Measurements from ENCODE around the gene GRM5. TPM values are rescaled to one million over a fixed set of nuclear protein-coding genes. Genes with fewer than 3 reads are reported as not detected.
"Not testable (repeated sequence)": the region's sequence is repeated elsewhere in the genome, so short reads cannot be mapped to it uniquely, and the experiment has no call there.

Gene GRM5
- under 1 TPM in 1 of 4 donors, not detected in 3; 0.09 TPM for total RNA-seq

DNA sequence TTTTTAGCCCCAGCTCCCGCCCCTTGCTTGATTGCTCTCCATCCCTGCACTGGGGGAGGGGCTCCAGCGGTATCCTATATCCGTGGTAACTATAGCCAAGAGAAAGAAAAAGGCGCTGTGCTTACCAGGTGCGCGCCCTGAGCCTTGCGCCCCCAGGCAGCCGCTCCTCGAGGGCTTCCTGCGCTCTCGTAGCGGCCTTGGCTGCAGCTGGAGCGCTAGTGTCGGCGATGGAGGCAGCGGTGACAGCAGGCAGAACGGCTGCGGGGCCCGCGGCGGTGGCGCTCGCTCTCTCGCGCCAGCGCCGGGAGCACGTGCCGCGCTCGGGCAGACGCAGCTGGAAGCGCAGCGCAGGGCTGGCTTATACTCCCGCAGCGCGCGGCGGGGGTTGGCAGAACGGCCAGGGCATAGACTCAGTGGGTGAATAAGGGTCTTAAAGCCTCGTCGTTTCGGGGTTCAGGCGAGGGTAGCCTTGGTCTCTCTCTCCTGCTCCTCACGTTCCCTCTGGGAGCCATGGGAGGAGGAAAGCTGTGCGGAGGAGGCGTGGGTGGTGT lies at the start of gene GRM5:
TSS of gene GRM5 (minus strand) at position 332 of the 551 bp plus-strand sequence. CDS start 18,110 bp downstream, outside the sequence.
- DNase-seq = not testable (repeated sequence)

DNA sequence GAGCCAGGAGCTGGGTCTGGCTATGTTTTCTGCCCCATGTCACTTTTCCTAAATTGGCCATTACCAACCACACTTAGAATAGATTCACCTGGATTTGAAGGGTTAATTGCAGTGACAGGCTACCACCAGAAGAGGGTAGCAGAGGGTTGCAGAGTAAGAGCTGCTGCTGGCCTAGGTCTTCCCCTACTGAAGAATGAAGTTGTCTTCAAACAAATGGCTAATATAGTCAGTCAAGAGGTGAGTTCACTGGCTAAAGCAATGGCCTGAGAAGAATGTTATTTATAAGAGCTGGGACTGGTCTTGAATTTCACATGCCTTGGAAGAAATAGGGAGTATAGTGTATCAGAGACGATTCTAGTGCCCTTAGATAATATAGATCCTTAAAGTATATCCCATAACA lies 32.2 kb upstream of the GRM5 start:
- H3K4me1 ChIP-seq; H3K9me3 ChIP-seq; H3K4me3 ChIP-seq; H3K27ac ChIP-seq; intact Hi-C loops (cut with DNase I); DNase-seq; H3K27me3 ChIP-seq; H3K36me3 ChIP-seq: not testable (repeated sequence)
- WGBS, 2 donors = 85 to 95% methylated on average over 1 of the region's 1 CpG
- TF ChIP-seq, protein P1, sequence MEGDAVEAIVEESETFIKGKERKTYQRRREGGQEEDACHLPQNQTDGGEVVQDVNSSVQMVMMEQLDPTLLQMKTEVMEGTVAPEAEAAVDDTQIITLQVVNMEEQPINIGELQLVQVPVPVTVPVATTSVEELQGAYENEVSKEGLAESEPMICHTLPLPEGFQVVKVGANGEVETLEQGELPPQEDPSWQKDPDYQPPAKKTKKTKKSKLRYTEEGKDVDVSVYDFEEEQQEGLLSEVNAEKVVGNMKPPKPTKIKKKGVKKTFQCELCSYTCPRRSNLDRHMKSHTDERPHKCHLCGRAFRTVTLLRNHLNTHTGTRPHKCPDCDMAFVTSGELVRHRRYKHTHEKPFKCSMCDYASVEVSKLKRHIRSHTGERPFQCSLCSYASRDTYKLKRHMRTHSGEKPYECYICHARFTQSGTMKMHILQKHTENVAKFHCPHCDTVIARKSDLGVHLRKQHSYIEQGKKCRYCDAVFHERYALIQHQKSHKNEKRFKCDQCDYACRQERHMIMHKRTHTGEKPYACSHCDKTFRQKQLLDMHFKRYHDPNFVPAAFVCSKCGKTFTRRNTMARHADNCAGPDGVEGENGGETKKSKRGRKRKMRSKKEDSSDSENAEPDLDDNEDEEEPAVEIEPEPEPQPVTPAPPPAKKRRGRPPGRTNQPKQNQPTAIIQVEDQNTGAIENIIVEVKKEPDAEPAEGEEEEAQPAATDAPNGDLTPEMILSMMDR (IDR thresholded peaks at IDR 0.05) = peak in 5 of 6 experiments; percentile 29 to 56 (median 46)

More for the DNA sequence above, at the start of gene GRM5:
- H3K36me3 ChIP-seq; H3K27ac ChIP-seq; H3K4me1 ChIP-seq; H3K4me3 ChIP-seq; intact Hi-C loops (cut with DNase I); H3K9me3 ChIP-seq: not testable (repeated sequence)
- WGBS, 2 donors = 0 to 6% methylated on average over 1 to 12 of the region's 47 CpGs
- H3K27me3 ChIP-seq = peaks cover 0 to 48% (median 0%) of the 10 kb centered on the region in 4 donors

DNA sequence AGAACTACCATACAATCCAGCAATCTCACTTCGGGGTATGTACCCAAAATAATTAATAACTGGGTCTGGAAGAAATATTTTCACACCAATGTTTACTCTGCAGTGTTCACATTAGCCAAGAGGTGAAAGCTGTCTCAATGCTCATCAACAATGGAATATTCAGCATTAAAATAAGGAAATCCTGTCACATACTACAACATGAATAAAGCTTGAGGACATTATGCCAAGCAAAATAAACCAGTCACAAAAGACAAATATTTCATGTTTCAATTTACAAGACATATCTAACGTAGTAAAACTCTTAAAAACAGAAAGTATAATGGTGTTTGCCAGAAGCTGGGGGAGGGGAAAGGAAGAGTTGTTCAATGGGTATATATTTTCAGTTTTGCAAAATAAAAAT lies 28.0 kb upstream of the GRM5 start:
- H3K4me3 ChIP-seq; DNase-seq; H3K4me1 ChIP-seq; H3K27ac ChIP-seq; intact Hi-C loops (cut with DNase I); H3K27me3 ChIP-seq; H3K36me3 ChIP-seq; H3K9me3 ChIP-seq: not testable (repeated sequence)
- WGBS, 2 donors = 31 to 33% methylated on average over 2 of the region's 2 CpGs

DNA sequence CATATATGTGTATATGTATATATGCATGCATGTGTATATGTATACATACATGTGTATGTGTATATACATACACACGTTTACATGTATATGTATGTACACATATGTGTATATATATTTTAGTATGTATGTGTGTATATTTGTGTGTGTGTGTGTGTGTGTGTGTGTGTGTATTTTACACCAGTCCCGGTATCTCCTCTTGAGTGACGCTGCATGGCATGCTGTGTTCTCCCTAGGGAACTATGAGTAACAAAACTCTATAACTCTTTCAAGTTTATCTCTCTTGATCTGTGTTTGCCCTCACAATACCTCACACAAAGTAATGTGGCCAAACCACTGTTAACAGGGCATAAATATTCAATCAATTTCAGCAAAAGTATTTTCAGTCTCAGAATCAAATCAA lies 19.2 kb upstream of the GRM5 start:
- WGBS, 2 donors = 62 to 65% methylated on average over 3 of the region's 3 CpGs
- H3K27ac ChIP-seq; DNase-seq; H3K4me3 ChIP-seq; H3K9me3 ChIP-seq; H3K27me3 ChIP-seq; intact Hi-C loops (cut with DNase I); H3K36me3 ChIP-seq; H3K4me1 ChIP-seq: not testable (repeated sequence)

DNA sequence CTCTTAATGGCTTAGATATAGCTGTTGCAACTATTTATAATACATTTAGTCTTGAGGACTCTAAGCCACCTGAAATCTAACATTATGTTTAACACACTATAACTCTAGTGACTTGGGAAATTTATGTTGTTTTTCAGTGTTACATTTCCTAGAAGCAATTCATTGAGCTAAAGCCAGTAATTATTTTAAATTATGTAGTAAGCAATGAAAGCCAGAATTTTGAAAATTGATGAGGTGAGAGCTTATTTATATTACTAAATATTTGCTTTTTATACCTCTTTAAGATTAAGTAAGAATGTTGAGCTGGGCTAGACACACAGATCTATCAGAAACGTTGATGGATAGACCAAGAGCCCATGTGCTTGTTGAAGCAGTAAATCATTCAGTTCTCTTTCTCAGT lies 5.1 kb upstream of the GRM5 start:
- H3K4me1 ChIP-seq; H3K9me3 ChIP-seq; H3K36me3 ChIP-seq; H3K4me3 ChIP-seq; intact Hi-C loops (cut with DNase I); H3K27ac ChIP-seq; DNase-seq: not testable (repeated sequence)
- WGBS, 2 donors = 44 to 59% methylated on average over 1 of the region's 1 CpG
- peaks cover 0 to 11% (median 0%) of the 10 kb centered on the region in 4 donors for H3K27me3 ChIP-seq

DNA sequence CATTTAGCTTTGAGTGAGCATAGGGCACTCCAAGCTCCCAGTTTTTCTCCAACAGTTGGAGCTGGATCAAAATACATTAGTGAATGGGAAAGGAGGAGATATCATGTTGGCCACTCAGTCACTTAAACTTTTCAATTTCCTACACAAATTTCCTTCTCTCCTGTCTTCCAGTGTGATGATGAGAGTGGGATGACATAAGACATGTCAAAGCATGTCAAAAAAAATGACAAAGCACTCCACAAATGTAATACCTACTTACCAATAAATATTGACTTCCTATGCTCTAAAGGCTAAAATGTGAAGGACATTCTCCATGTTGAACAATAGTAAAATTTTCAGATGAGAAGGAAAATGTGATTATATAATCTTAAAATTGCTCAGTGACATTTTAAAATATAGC lies 1.5 kb upstream of the GRM5 start:
- Histone ChIP-seq H3K4me1 (peaks cover 0 to 5% (median 0%) of the 10 kb centered on the region in 3 donors), H3K4me3 (no peak overlapping the region)
- intact Hi-C loops (cut with DNase I) = no loop called here

DNA sequence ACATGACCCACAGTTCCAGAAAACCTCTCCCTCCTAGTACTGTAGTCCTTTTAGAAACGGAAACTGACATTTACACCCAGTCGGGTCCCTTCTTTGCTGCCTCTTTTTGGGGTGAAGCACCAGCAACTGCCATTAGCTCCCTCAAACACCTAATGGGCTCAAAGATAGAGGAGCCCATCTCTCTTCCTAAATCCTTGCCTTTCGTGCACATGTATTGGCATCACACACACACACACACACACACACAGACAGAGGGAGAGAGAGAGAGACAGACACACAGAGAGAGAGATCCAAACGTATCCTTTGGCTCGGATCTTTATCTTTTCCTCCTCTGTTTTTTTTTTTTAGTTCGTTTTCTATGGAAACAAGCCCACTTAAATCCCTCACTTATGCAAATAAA lies 716 bp downstream of the GRM5 start:
- TF ChIP-seq, protein P1 (IDR thresholded peaks at IDR 0.05) = no peak
- Histone ChIP-seq H3K4me1 (peaks cover 0 to 5% (median 0%) of the 10 kb centered on the region in 3 donors), H3K9me3 (no peaks in the 10 kb centered on the region), H3K4me3 (no peak overlapping the region), H3K27me3 (peaks cover 0 to 48% (median 0%) of the 10 kb centered on the region in 4 donors), H3K36me3 (no peaks in the 10 kb centered on the region), H3K27ac (no peak overlapping the region)
- 18 to 26% methylated on average over 6 of the region's 6 CpGs for WGBS, 2 donors
- intact Hi-C loops (cut with DNase I) = no loop called here
- no peak for DNase-seq

More for the DNA sequence above, 1.5 kb upstream of the GRM5 start:
- DNase-seq = no peak
- no peak for TF ChIP-seq POLR2A (IDR thresholded peaks at IDR 0.05)
- TF ChIP-seq, protein P1 (IDR thresholded peaks at IDR 0.05) = no peak
- Histone ChIP-seq H3K27ac (no peak overlapping the region), H3K36me3 (no peaks in the 10 kb centered on the region), H3K9me3 (no peaks in the 10 kb centered on the region), H3K27me3 (peaks cover 0 to 45% (median 0%) of the 10 kb centered on the region in 4 donors)

DNA sequence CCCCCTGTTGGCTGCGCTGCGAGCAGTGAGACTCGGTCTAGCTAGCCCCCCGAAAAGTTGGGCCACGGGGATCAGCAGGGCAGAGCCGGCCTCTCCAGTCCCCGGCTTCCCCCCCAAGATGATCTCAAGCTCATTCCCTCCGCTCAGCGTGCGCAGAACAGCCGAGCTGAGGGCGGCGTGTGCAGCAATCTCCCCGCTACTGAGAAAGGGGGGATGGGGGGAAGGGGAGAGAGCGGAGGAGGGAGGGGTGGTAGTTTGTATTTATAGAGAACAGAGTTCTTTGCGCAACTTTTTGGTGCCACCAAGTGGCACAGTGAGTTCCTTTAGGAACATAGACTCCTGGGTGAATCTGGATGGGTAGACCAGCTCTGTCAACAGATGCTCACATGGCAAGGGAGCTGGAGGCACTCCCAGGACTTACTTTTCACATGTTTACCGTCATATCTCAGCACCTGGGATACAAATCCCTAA lies 2.3 kb downstream of the GRM5 start:
- H3K36me3 ChIP-seq; H3K4me3 ChIP-seq; H3K9me3 ChIP-seq; intact Hi-C loops (cut with DNase I); H3K27ac ChIP-seq; H3K4me1 ChIP-seq; DNase-seq: not testable (repeated sequence)
- H3K27me3 ChIP-seq = peaks cover 0 to 48% (median 0%) of the 10 kb centered on the region in 4 donors
- 2 to 10% methylated on average over 5 to 6 of the region's 17 CpGs for WGBS, 2 donors

DNA sequence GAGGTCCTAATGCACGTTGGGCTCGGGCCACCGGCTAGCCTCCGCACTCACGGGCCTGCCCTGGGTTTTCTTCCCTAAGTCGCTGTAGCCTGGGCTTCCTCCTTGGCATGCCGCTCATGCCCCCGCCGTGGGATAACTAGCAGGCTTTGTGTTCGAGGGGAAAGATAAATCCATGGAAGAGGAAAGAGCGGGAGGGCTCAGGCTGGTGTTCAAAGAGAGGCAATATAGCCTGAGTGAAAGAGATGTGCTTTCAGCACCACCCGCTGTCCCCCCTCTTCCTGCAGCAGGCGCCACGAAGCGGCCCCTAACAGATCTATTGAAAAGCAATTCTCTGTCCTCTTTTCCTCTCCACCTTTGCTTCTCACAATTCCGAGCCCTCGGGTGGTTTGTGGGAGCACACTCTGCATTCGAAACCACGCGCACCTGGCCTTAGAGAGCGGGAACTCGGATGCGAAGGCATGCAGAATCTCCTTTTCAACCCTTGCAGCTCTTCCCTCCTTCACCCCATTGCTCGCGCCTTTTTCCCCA lies 2.9 kb downstream of the GRM5 start:
- H3K36me3 ChIP-seq; H3K9me3 ChIP-seq; DNase-seq; H3K27ac ChIP-seq; intact Hi-C loops (cut with DNase I); H3K4me1 ChIP-seq; H3K4me3 ChIP-seq: not testable (repeated sequence)
- H3K27me3 ChIP-seq = peaks cover 0 to 48% (median 0%) of the 10 kb centered on the region in 4 donors
- WGBS, 2 donors = 6 to 18% methylated on average over 14 to 15 of the region's 25 CpGs

DNA sequence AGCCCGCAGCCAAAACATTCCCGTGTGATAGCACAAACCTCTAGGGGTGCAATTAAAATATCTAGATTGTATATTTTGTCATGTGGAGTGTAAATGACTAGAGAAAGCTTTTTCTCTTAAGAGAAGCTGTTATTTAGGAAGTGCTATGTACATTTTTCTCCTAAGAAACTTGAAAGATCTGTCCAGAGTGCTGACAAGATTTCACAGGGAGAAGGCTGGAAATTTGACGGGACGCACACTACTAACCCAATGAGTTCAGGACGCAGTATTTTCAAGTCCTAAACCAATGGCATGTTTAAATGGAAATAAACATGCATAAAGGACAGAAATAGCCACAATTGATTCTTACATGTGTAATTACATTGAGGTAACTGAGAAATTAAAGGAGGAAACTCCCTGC lies 3.9 kb downstream of the GRM5 start:
- H3K27ac ChIP-seq; H3K9me3 ChIP-seq; H3K36me3 ChIP-seq; intact Hi-C loops (cut with DNase I); H3K4me1 ChIP-seq; H3K4me3 ChIP-seq; DNase-seq: not testable (repeated sequence)
- 25 to 39% methylated on average over 5 of the region's 5 CpGs for WGBS, 2 donors
- peaks cover 0 to 45% (median 0%) of the 10 kb centered on the region in 4 donors for H3K27me3 ChIP-seq

Measured in esophagus squamous epithelium (tissue), 5 donors.